Nephron progenitor cell (in vitro differentiated cells): ENCODE data around the gene ADPRM.
A peak's percentile ranks its signal among the peaks of the same experiment; 100 is the strongest.

ENCODE experiments used
- DNase-seq: peaks from one replicate; pipeline ENCODE4 v3.0.0; 2021
- H3K27ac Mint-ChIP-seq: 2 replicates; pipeline ENCODE4 v1.8.0; 2021; ENCODE audit warnings: mild to moderate bottlenecking, moderate library complexity, mixed read lengths
- H3K27me3 Mint-ChIP-seq: 2 replicates; pipeline ENCODE4 v1.8.0; 2021; ENCODE audit warnings: mild to moderate bottlenecking, low read depth, mixed read lengths; ENCODE audit not compliant: poor library complexity
- H3K36me3 Mint-ChIP-seq: 2 replicates; pipeline ENCODE4 v1.8.0; 2021; ENCODE audit warnings: low read depth, mixed read lengths
- H3K4me1 Mint-ChIP-seq: 2 replicates; pipeline ENCODE4 v1.8.0; 2021; ENCODE audit warnings: mixed read lengths
- H3K4me3 Mint-ChIP-seq: 2 replicates; pipeline ENCODE4 v1.8.0; 2021; ENCODE audit warnings: mild to moderate bottlenecking, moderate library complexity, mixed read lengths
- H3K9me3 Mint-ChIP-seq: 2 replicates; pipeline ENCODE4 v1.8.0; 2021; ENCODE audit warnings: mild to moderate bottlenecking, moderate library complexity, mixed read lengths
- TF ChIP-seq, protein P1 (sequence below): fragments of 200-600 bp; sonication (generic); IDR thresholded peaks from 2 replicates; pipeline ENCODE4 v1.5.0; 2021; ENCODE audit warnings: antibody characterized with exemption

ADPRM gene

DNA sequence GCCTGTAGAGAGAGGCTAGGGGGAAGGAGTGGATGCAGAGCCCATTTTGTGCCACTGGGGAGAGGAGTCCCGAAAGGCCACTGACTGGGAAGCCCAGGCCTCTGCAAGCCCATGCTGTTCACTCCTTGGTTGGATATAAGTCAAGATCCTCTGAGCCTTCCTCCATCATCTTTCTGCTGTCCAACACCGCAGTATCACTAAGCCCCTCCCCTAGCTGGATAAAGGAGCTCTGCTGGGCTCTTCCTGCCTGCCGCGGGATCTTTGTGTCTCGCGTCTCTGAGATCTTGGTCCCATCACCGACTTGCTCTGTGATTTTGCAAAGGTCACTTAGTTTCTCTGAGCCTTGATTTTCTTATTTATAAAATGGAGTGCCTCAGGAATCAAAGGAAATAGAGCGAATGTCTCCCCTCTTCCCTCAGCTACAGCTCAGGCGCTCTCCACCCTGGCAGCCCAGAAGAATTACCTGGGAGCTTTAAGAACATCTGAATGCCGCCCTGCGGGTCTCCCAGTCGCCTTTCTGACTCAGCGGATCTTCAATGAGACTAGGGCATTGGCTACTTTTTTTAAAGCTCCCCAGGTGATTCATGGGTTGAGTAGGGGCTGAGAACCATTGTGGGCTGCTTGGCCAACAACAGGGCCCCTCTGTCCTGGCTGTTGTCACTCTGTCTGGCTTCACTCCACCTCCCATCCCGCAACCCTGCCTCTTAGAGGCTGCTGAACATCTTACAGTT, 57.6 kb downstream of the ADPRM start:
- TF ChIP-seq, protein P1, sequence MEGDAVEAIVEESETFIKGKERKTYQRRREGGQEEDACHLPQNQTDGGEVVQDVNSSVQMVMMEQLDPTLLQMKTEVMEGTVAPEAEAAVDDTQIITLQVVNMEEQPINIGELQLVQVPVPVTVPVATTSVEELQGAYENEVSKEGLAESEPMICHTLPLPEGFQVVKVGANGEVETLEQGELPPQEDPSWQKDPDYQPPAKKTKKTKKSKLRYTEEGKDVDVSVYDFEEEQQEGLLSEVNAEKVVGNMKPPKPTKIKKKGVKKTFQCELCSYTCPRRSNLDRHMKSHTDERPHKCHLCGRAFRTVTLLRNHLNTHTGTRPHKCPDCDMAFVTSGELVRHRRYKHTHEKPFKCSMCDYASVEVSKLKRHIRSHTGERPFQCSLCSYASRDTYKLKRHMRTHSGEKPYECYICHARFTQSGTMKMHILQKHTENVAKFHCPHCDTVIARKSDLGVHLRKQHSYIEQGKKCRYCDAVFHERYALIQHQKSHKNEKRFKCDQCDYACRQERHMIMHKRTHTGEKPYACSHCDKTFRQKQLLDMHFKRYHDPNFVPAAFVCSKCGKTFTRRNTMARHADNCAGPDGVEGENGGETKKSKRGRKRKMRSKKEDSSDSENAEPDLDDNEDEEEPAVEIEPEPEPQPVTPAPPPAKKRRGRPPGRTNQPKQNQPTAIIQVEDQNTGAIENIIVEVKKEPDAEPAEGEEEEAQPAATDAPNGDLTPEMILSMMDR: no peak
- Mint-ChIP-seq H3K27ac (no peak overlapping the region), H3K4me1 (peaks cover 45% of the 10 kb centered on the region), H3K9me3 (no peaks in the 10 kb centered on the region), H3K27me3 (peaks cover 44% of the 10 kb centered on the region), H3K36me3 (no peaks in the 10 kb centered on the region), H3K4me3 (peak overlapping the region; percentile 70)
- DNase-seq: peak; percentile 15

DNA sequence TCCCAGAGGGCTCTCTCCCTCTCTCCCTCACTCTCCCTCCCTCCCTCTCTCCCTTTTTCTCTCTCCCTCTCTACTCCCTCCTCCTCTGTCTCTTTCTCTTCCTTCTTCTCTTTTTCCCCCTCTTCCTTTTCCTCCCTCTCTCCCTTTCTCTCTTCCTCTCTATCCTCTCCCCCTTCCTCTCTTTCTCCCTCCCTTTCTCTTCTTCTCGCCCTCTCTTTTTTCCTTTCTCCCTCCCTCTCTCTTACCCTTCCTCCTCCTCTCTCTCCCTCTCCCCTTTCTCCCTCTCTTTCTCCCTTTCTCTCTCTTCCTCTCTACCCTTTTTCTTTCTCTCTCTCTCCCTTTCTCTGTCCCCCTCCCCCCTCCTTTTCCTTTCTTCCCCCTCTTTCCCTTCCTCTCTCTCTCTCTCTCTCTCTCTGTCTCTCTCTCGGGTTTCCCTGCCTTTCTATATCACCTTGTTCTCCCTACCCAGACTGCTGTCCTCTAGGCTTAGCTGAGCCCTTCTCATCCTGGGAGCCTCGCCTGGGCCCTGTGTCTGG, 58.3 kb downstream of the ADPRM start:
- H3K27me3 Mint-ChIP-seq: peaks cover 44% of the 10 kb centered on the region
- no peak for DNase-seq
- H3K27ac Mint-ChIP-seq: no peak overlapping the region
- no peaks in the 10 kb centered on the region for H3K9me3 Mint-ChIP-seq
- peaks cover 42% of the 10 kb centered on the region for H3K4me1 Mint-ChIP-seq
- TF ChIP-seq, protein P1: no peak
- no peaks in the 10 kb centered on the region for H3K36me3 Mint-ChIP-seq
- H3K4me3 Mint-ChIP-seq: peak overlapping the region; percentile 70

DNA sequence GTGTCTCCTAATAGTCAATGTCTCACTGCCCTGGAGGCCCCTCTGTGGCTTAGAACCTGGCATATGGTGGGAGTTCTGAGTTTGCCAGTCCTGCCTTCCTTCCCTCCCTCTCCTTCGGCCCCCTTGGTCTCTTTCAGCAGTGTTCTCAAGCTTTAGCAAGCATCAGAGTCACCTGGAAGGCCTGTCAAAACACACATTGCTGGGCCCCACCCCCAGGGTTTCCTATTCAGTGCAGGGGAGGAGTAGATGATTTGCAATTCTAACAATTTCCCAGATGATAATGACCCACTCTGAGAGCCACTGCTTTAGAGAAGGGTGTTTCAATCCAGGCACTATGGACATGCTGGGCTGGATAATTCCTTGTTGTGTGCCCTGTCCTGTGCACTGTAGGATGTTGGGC, 58.8 kb downstream of the ADPRM start:
- no peaks in the 10 kb centered on the region for H3K9me3 Mint-ChIP-seq
- H3K4me3 Mint-ChIP-seq: peak overlapping the region; percentile 70
- peaks cover 44% of the 10 kb centered on the region for H3K27me3 Mint-ChIP-seq
- DNase-seq: no peak
- TF ChIP-seq, protein P1: no peak
- no peaks in the 10 kb centered on the region for H3K36me3 Mint-ChIP-seq
- peaks cover 42% of the 10 kb centered on the region for H3K4me1 Mint-ChIP-seq
- no peak overlapping the region for H3K27ac Mint-ChIP-seq

DNA sequence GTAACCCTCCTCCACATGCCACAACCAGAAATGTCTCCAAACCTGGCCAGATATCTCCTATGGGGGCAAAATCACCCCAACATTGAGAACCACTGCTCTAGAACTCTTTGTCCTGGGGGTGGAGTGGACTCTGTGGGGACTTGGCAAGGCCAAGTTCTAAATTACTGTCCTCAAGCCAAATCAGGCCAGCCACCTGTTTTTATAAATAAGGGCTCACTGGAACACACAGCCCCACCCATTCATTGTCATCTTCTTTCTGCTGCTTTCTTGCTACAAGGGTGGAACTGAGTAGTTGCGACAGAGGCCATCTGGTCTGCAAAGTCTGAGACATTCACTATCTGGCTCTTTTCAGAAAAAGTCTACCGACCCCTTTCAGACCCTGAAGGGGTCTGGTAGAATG, 59.2 kb downstream of the ADPRM start:
- DNase-seq: no peak
- Mint-ChIP-seq H3K27ac (no peak overlapping the region), H3K9me3 (no peaks in the 10 kb centered on the region), H3K27me3 (peaks cover 44% of the 10 kb centered on the region), H3K36me3 (no peaks in the 10 kb centered on the region), H3K4me3 (no peak overlapping the region), H3K4me1 (peaks cover 42% of the 10 kb centered on the region)
- TF ChIP-seq, protein P1: no peak

DNA sequence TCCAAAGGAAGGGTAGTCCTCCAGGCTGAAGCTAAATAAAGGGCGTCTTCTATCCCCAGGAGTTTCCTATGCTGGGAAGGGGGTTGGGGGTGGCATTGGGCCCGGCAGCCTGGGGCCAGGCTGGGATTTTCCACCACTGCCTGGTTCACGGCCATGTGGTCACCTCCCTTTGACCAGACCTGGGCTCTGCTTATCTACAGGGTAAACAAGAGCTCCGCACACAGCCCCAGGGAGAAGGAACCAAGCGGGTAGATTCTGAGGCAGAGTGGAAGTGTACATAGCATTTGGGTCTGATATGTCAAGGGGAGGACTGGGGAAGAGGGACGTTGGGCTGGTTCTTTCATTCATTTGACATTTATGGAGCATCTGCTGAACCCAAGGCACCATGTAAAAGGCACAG, 59.7 kb downstream of the ADPRM start:
- Mint-ChIP-seq H3K36me3 (no peaks in the 10 kb centered on the region), H3K4me3 (no peak overlapping the region), H3K9me3 (no peaks in the 10 kb centered on the region), H3K4me1 (peaks cover 42% of the 10 kb centered on the region), H3K27me3 (peaks cover 44% of the 10 kb centered on the region), H3K27ac (no peak overlapping the region)
- DNase-seq: no peak
- TF ChIP-seq, protein P1: no peak

DNA sequence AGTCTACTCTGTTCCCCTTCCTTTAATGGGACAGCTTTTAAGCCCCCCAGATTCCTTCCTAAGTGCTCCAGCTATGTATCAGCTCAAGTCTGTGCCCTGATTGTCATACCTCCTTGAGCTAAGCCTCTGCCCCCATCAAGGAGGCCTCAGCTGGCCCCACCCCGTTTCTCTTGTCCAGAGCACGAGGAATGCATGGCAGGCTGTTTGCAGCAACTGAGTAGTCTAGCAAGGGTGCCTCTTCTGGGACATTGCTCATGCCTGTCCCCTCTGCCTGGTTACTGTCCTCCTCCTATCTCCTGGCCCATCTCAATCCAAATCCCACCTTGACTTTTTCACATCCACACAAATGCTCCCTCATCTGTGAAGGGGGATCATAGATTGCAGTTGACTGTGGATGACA, 60.3 kb downstream of the ADPRM start:
- H3K9me3 Mint-ChIP-seq: no peaks in the 10 kb centered on the region
- no peak for DNase-seq
- no peak overlapping the region for H3K4me3 Mint-ChIP-seq
- peaks cover 40% of the 10 kb centered on the region for H3K27me3 Mint-ChIP-seq
- H3K36me3 Mint-ChIP-seq: no peaks in the 10 kb centered on the region
- TF ChIP-seq, protein P1: no peak
- H3K27ac Mint-ChIP-seq: no peak overlapping the region
- H3K4me1 Mint-ChIP-seq: peaks cover 42% of the 10 kb centered on the region
